Astrocyte of the cerebellum (primary cell): Measurements from ENCODE around the gene XRCC1.

Source experiments
- DNase-seq: peaks from one replicate; pipeline ENCODE4 v3.0.0-alpha.2; 2011; ENCODE audit warnings: low read depth
- H3K4me3 ChIP-seq: 2 replicates; pipeline ENCODE4 v1.5.1; 2011; ENCODE audit warnings: mild to moderate bottlenecking, low read depth, low read length, moderate library complexity
- CTCF ChIP-seq: IDR thresholded peaks from 2 replicates; pipeline ENCODE4 v1.5.1; 2012; ENCODE audit warnings: low read length, low read depth, moderate library complexity, mild to moderate bottlenecking; ENCODE audit errors: missing control alignments
- in situ Hi-C: cut with HindIII; loops from 2 replicates; pipeline ENCODE4 v1.10.0; 2017; ENCODE audit warnings: low sequenced_read_pairs

The XRCC1 gene

GRCh38 chr19:43611788-43612187, 36.5 kb upstream of the XRCC1 start, which contains the start of gene SRRM5:
Gene SRRM5 (plus strand): TSS chr19:43612088. CDS start chr19:43612122, 34 bp downstream.
- H3K4me3 ChIP-seq, result no peak within 1 kb of the TSS
- in situ Hi-C loops, result no loop called here
- no peak for DNase-seq
- TF ChIP-seq CTCF, result no peak

- in situ Hi-C loops, result no loop called here
- peak; percentile 38 for DNase-seq
- no peak for TF ChIP-seq CTCF
- no peak overlapping the region for H3K4me3 ChIP-seq
Observed at GRCh38 chr19:43610493-43610892, 35.2 kb upstream of the XRCC1 start.

GRCh38 chr19:43609872-43610271, 34.5 kb upstream of the XRCC1 start:
- in situ Hi-C loops, result no loop called here
- no peak overlapping the region for H3K4me3 ChIP-seq
- no peak for DNase-seq
- no peak for TF ChIP-seq CTCF

- TF ChIP-seq CTCF, result no peak
- in situ Hi-C loops, result no loop called here
- no peak overlapping the region for H3K4me3 ChIP-seq
- DNase-seq, result no peak
Observed at GRCh38 chr19:43607238-43608205, 32.2 kb upstream of the XRCC1 start.

- in situ Hi-C loops, result no loop called here
Observed at GRCh38 chr19:43606569-43607229, 31.4 kb upstream of the XRCC1 start.

More at GRCh38 chr19:43606569-43607229, 31.4 kb upstream of the XRCC1 start:
- DNase-seq, result no peak
- no peak for TF ChIP-seq CTCF
- no peak overlapping the region for H3K4me3 ChIP-seq
